B cell (primary cell): ENCODE data around the gene TBRG4. TPM values are rescaled to one million over a fixed set of nuclear protein-coding genes. Genes with fewer than 3 reads are reported as not detected.

Experiments
- ATAC-seq: fragments of 200-7000 bp; cut with Tn5 transposase; one replicate; pipeline ENCODE4 v1.10.0; 2021; ENCODE audit warnings: low read depth, mild to moderate bottlenecking, moderate number of reproducible peaks, moderate library complexity
- CTCF ChIA-PET: fragments of 350-600 bp; sonication (Branson Sonifier 250); formaldehyde crosslinking; loops from one replicate; lab custom pipeline; 2021; ENCODE audit warnings: antibody characterized with exemption, inconsistent platforms; lab: Charles Lee
- POLR2A ChIA-PET: fragments of 350-600 bp; sonication (Branson Sonifier 250); formaldehyde crosslinking; loops from one replicate; lab custom pipeline; 2021; ENCODE audit warnings: antibody characterized with exemption; lab: Charles Lee
- DNase-seq: peaks from one replicate; pipeline ENCODE4 v3.0.0; 2013
- H2AFZ ChIP-seq: 2 replicates; pipeline ENCODE4 v1.6.1; 2012; ENCODE audit warnings: mild to moderate bottlenecking, low read depth, low read length; ENCODE audit not compliant: insufficient read depth, poor library complexity, severe bottlenecking
- H3K27ac ChIP-seq, 2 donors: 1 replicate in 1 of 2; 2 replicates in 1 of 2; pipeline ENCODE4 v1.5.1; 2012 to 2013; ENCODE audit warnings: low read length in 2 of 2, mild to moderate bottlenecking in 2 of 2, moderate library complexity in 1 of 2
- H3K27me3 ChIP-seq, 4 experiments: fragments of 200-600 bp in 1 of 4; sonication (generic) in 1 of 4; replicated peaks in 1 of 4; 1 replicate in 2 of 4; 2 replicates in 2 of 4; pipeline versions ENCODE4 v1.6.1 to v1.7.0; 2013 to 2016; ENCODE audit warnings: low read length in 3 of 4, mild to moderate bottlenecking in 2 of 4, mixed read lengths in 1 of 4, moderate library complexity in 1 of 4; ENCODE audit not compliant: insufficient read depth in 4 of 4, control insufficient read depth in 3 of 4; ENCODE audit errors: control extremely low read depth in 1 of 4
- H3K36me3 ChIP-seq, 2 experiments: replicated peaks in 1 of 2; 1 replicate in 1 of 2; 2 replicates in 1 of 2; pipeline versions ENCODE4 v1.6.1 to v1.7.1; 2013; ENCODE audit warnings: low read length in 1 of 2; ENCODE audit not compliant: insufficient read depth in 2 of 2, control insufficient read depth in 1 of 2; ENCODE audit errors: control extremely low read depth in 1 of 2, extremely low read depth in 1 of 2
- H3K4me1 ChIP-seq, 2 donors: fragments of 200-600 bp in 1 of 2; sonication (generic) in 1 of 2; 1 replicate in 1 of 2; 2 replicates in 1 of 2; pipeline versions ENCODE4 v1.5.1 to v1.6.1; 2013 to 2017; ENCODE audit warnings: low read length in 2 of 2; ENCODE audit not compliant: control insufficient read depth in 2 of 2, insufficient read depth in 2 of 2
- H3K4me2 ChIP-seq: replicated peaks from 2 replicates; pipeline ENCODE3; 2012; ENCODE audit warnings: mild to moderate bottlenecking, low read depth, low read length; ENCODE audit not compliant: poor library complexity, severe bottlenecking
- H3K4me3 ChIP-seq, 5 experiments: fragments of 200-600 bp in 1 of 5; sonication (generic) in 1 of 5; 1 replicate in 3 of 5; 2 replicates in 2 of 5; pipeline versions ENCODE4 v1.5.1 to v1.7.0; 2011 to 2016; ENCODE audit warnings: low read length in 4 of 5, mild to moderate bottlenecking in 4 of 5, low read depth in 2 of 5, control low read depth in 1 of 5, moderate library complexity in 1 of 5; ENCODE audit not compliant: insufficient read depth in 1 of 5; ENCODE audit errors: control extremely low read depth in 1 of 5, extremely low read depth in 1 of 5
- H3K79me2 ChIP-seq: fragments of 200-600 bp; sonication (generic); one replicate; pipeline ENCODE4 v1.6.0; 2016; ENCODE audit warnings: low read length; ENCODE audit not compliant: control insufficient read depth, insufficient read depth
- H3K9ac ChIP-seq: fragments of 200-600 bp; sonication (generic); 2 replicates; pipeline ENCODE4 v1.6.1; 2017; ENCODE audit warnings: mild to moderate bottlenecking, low read length, moderate library complexity
- H3K9me3 ChIP-seq, 3 donors: one replicate each; pipeline versions ENCODE4 v1.6.1 to v1.7.1; 2013; ENCODE audit warnings: low read length in 2 of 3; ENCODE audit not compliant: control insufficient read depth in 2 of 3, insufficient read depth in 1 of 3; ENCODE audit errors: control extremely low read depth in 1 of 3
- H4K20me1 ChIP-seq: 2 replicates; pipeline ENCODE4 v1.6.0; 2012; ENCODE audit warnings: mild to moderate bottlenecking, low read length; ENCODE audit not compliant: insufficient read depth, control insufficient read depth, poor library complexity, severe bottlenecking
- H3K27ac Mint-ChIP-seq: one replicate; pipeline ENCODE4 v1.8.0; 2021; ENCODE audit warnings: mixed read lengths
- H3K27me3 Mint-ChIP-seq: one replicate; pipeline ENCODE4 v1.8.0; 2021; ENCODE audit warnings: mixed read lengths
- H3K4me1 Mint-ChIP-seq: one replicate; pipeline ENCODE4 v1.8.0; 2021; ENCODE audit warnings: mixed read lengths
- H3K4me3 Mint-ChIP-seq: one replicate; pipeline ENCODE4 v1.8.0; 2021; ENCODE audit warnings: mixed read lengths
- H3K9me3 Mint-ChIP-seq: one replicate; pipeline ENCODE4 v1.8.0; 2022; ENCODE audit warnings: mixed read lengths; ENCODE audit not compliant: insufficient read depth
- EZH2 ChIP-seq: IDR thresholded peaks from 2 replicates; pipeline ENCODE4 v1.6.1; 2012; ENCODE audit warnings: borderline replicate concordance, low read depth, mild to moderate bottlenecking, moderate library complexity, low read length; ENCODE audit not compliant: insufficient read depth, poor library complexity, severe bottlenecking
- WGBS: methylation state at CpG from one replicate; pipeline ENCODE4 v1.1.5; 2013; ENCODE audit warnings: missing lambda C conversion rate; ENCODE audit not compliant: insufficient coverage; 5-methylcytosine and 5-hydroxymethylcytosine counted together
- intact Hi-C: fragments of 100-400 bp; cut with micrococcal nuclease; formaldehyde crosslinking; loops from one replicate; pipeline ENCODE4 v1.10.0; 2022
- polyA plus RNA-seq: library from polyadenylated mRNA; depleted of rRNA; stranded (reverse); fragments of >200 nt; gene quantifications from 2 replicates; pipeline ENCODE4 v1.2.3, GENCODE V29; 2012
- total RNA-seq, 2 donors: library from RNA; stranded (reverse); fragments of 120-200 nt in 1 of 2; gene quantifications; 1 replicate in 1 of 2; 2 replicates in 1 of 2; pipeline versions ENCODE4 v1.2.3 to v1.2.4, GENCODE V29; 2013 to 2022
- TF ChIP-seq, protein P1 (sequence below): fragments of 200-600 bp; IDR thresholded peaks from one replicate; pipeline ENCODE4 v1.8.0; 2022; ENCODE audit warnings: antibody characterized with exemption, mild to moderate bottlenecking

TBRG4 gene
- total and polyA plus RNA-seq, 2 donors (not counting 1 experiment from before 2014, with no cell fraction given) = 92.8 to 111 TPM

DNA sequence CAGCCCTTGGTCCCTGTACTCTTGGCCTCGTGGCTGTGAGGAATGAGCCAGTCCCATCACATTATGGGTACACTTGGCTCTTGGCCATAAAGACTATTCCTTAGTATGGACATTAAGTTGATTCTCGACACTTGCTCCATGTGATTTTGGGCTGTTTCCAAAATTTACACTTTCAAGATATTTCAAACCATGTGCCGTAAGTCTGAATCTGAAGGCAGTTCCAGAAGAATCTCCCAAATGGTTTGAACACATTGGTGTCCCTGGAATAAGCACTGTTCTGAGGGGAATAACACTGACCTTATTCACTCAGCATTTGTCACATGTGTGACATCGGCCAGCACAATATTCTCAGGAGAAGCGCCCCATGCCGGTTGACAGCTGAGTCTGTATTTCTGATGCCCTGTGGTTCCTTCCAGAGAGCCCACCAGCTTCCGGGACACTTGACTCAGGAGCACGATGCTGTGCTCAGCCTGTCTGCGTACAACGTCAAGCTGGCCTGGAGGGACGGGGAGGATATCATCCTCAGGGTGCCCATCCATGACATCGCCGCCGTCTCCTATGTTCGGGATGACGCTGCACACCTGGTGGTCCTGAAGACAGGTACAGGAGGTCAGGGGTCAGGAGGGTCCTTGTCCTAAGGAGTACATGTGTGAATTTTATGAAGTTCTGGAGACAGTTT, 47.3 kb downstream of the TBRG4 start:
- Histone ChIP-seq H3K4me2 (no peak overlapping the region), H3K27me3 (no peaks in the 10 kb centered on the region), H3K4me1 (peaks cover 16 to 20% of the 10 kb centered on the region in 2 donors), H2AFZ (no peak overlapping the region), H3K4me3 (no peak overlapping the region), H3K79me2 (peaks cover 93% of the 10 kb centered on the region), H3K36me3 (peaks cover 0 to 82% of the 10 kb centered on the region in 2 experiments), H3K9me3 (no peaks in the 10 kb centered on the region), H3K27ac (no peak overlapping the region), H3K9ac (no peak overlapping the region), H4K20me1 (peaks cover 100% of the 10 kb centered on the region)
- intact Hi-C loops = loop anchor here (5.0 to 10.0 kb wide), 2 partner anchors 37 to 59 kb away; partner anchors contain the start of gene CCM2
- no peak for TF ChIP-seq EZH2
- TF ChIP-seq, protein P1, sequence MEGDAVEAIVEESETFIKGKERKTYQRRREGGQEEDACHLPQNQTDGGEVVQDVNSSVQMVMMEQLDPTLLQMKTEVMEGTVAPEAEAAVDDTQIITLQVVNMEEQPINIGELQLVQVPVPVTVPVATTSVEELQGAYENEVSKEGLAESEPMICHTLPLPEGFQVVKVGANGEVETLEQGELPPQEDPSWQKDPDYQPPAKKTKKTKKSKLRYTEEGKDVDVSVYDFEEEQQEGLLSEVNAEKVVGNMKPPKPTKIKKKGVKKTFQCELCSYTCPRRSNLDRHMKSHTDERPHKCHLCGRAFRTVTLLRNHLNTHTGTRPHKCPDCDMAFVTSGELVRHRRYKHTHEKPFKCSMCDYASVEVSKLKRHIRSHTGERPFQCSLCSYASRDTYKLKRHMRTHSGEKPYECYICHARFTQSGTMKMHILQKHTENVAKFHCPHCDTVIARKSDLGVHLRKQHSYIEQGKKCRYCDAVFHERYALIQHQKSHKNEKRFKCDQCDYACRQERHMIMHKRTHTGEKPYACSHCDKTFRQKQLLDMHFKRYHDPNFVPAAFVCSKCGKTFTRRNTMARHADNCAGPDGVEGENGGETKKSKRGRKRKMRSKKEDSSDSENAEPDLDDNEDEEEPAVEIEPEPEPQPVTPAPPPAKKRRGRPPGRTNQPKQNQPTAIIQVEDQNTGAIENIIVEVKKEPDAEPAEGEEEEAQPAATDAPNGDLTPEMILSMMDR = no peak
- CTCF ChIA-PET = interaction anchor here (0.5 to 1.5 kb wide), 2 partner anchors 46 to 62 kb away, joined by 3 to 4 read pairs; no protein-coding TSS in a partner anchor
- POLR2A ChIA-PET = interaction anchor here (1.1 kb wide), 1 partner anchor 65 kb away, joined by 3 read pairs; no protein-coding TSS in a partner anchor
- Mint-ChIP-seq H3K27ac (peak overlapping the region; percentile 62), H3K4me1 (peaks cover 50% of the 10 kb centered on the region), H3K9me3 (no peaks in the 10 kb centered on the region), H3K27me3 (no peaks in the 10 kb centered on the region), H3K4me3 (no peak overlapping the region)
- ATAC-seq (no peak), DNase-seq (no peak)
- WGBS = 91% methylated on average over 14 of the region's 16 CpGs
